ENCODE measurements around the gene ITIH5.

GRCh38 chr10:7513936-7514335, 152.8 kb downstream of the ITIH5 start:
- TF ChIP-seq CHD7 (IDR thresholded peaks at IDR 0.05; ENCODE audit: insufficient replicate concordance, low read length) (no peak), KDM5A (IDR thresholded peaks at IDR 0.05; ENCODE audit: low read length) (no peak), RXRA (IDR thresholded peaks at IDR 0.05; ENCODE audit: insufficient read depth, low read depth, low read length) (no peak), CTCF (IDR thresholded peaks at IDR 0.05; ENCODE audit: control extremely low read depth in 1 of 3, insufficient read depth in 1 of 3, low read depth in 1 of 3, low read length in 3 of 3) (no peak), YY1 (IDR thresholded peaks at IDR 0.05; ENCODE audit: low read depth, low read length) (no peak), SIX5 (IDR thresholded peaks at IDR 0.05; ENCODE audit: low read depth, low read length) (no peak), POLR2A (IDR thresholded peaks at IDR 0.05; ENCODE audit: control extremely low read depth in 1 of 2, low read depth in 2 of 2, low read length in 2 of 2) (no peak), GTF2F1 (IDR thresholded peaks at IDR 0.05; ENCODE audit: borderline replicate concordance, low read depth, low read length) (no peak), EGR1 (IDR thresholded peaks at IDR 0.05; ENCODE audit: borderline replicate concordance, low read depth, low read length) (no peak), ATF2 (IDR thresholded peaks at IDR 0.05; ENCODE audit: low read length) (no peak), CTBP2 (IDR thresholded peaks at IDR 0.05; ENCODE audit: borderline replicate concordance, insufficient read depth, insufficient read length, low read length) (no peak), E2F6 (IDR thresholded peaks at IDR 0.05) (no peak), EZH2 (IDR thresholded peaks at IDR 0.05; ENCODE audit: low read depth, low read length, severe bottlenecking) (no peak)

All from H1 (cell line).